Neural cell (in vitro differentiated cells): ENCODE data around the gene PLD2. TPM values are rescaled to one million over a fixed set of nuclear protein-coding genes. Genes with fewer than 3 reads are reported as not detected.

ENCODE experiments used
- H2AFZ ChIP-seq: fragments of 200-600, 300-800 bp; sonication (generic), shearing (Covaris generic); 2 replicates; pipeline ENCODE4 v1.6.0; 2014; ENCODE audit warnings: low read depth, mild to moderate bottlenecking, antibody characterized with exemption, low read length, moderate library complexity
- H3F3A ChIP-seq: fragments of 200-600 bp; shearing (Covaris generic); 2 replicates; pipeline ENCODE4 v1.6.1; 2016; ENCODE audit warnings: mild to moderate bottlenecking, moderate library complexity, mixed read lengths, antibody characterized with exemption, low read length; ENCODE audit not compliant: insufficient read depth, poor library complexity, severe bottlenecking
- H3K27ac ChIP-seq: fragments of 200-600, 300-800 bp; sonication (generic), shearing (Covaris generic); 2 replicates; pipeline ENCODE4 v1.5.1; 2014; ENCODE audit warnings: mild to moderate bottlenecking, low read length, moderate library complexity
- H3K27me3 ChIP-seq: fragments of 300-800, 200-600 bp; sonication (generic), shearing (Covaris generic); 2 replicates; pipeline ENCODE4 v1.6.0; 2014; ENCODE audit warnings: mild to moderate bottlenecking, low read depth, low read length, moderate library complexity; ENCODE audit not compliant: insufficient read depth
- H3K36me3 ChIP-seq: fragments of 300-800, 200-600 bp; sonication (generic), shearing (Covaris generic); 2 replicates; pipeline ENCODE4 v1.5.1; 2014; ENCODE audit warnings: mild to moderate bottlenecking, antibody characterized with exemption, low read length, moderate library complexity; ENCODE audit not compliant: insufficient read depth
- H3K4me2 ChIP-seq: fragments of 300-800, 200-600 bp; sonication (generic), shearing (Covaris generic); 2 replicates; pipeline ENCODE4 v1.6.0; 2014; ENCODE audit warnings: mild to moderate bottlenecking, low read length
- H3K4me3 ChIP-seq: fragments of 300-800, 200-600 bp; sonication (generic), shearing (Covaris generic); 2 replicates; pipeline ENCODE4 v1.5.1; 2014; ENCODE audit warnings: mild to moderate bottlenecking, low read length, moderate library complexity
- H3K79me2 ChIP-seq: fragments of 200-600 bp; shearing (Covaris generic); replicated peaks from 2 replicates; pipeline ENCODE4 v1.6.0; 2014; ENCODE audit warnings: mild to moderate bottlenecking, low read length, moderate library complexity; ENCODE audit not compliant: insufficient read depth
- H3K9ac ChIP-seq: fragments of 300-800, 200-600 bp; sonication (generic), shearing (Covaris generic); 2 replicates; pipeline ENCODE4 v1.6.1; 2016; ENCODE audit warnings: mild to moderate bottlenecking, low read length, mixed read lengths
- H3K9me2 ChIP-seq: fragments of 200-600 bp; shearing (Covaris generic); 2 replicates; pipeline ENCODE4 v1.6.1; 2016; ENCODE audit warnings: mild to moderate bottlenecking, low read length, mixed read lengths; ENCODE audit not compliant: insufficient read depth
- H3K9me3 ChIP-seq: fragments of 200-600, 300-800 bp; sonication (generic), shearing (Covaris generic); 2 replicates; pipeline ENCODE4 v1.6.1; 2016; ENCODE audit warnings: mild to moderate bottlenecking, mixed run types, low read length, moderate library complexity, mixed read lengths
- H4K20me1 ChIP-seq: fragments of 200-600 bp; shearing (Covaris generic); 2 replicates; pipeline ENCODE4 v1.6.1; 2016; ENCODE audit warnings: mild to moderate bottlenecking, mixed run types; ENCODE audit not compliant: insufficient read depth
- EP300 ChIP-seq: fragments of 450-650 bp; conservative IDR thresholded peaks from 2 replicates; pipeline ENCODE4 v1.6.1; 2014; ENCODE audit warnings: antibody characterized with exemption, mild to moderate bottlenecking, moderate library complexity; ENCODE audit not compliant: poor library complexity, severe bottlenecking
- EZH2 ChIP-seq: fragments of 200-600, 300-800 bp; shearing (Covaris generic), sonication (generic); IDR thresholded peaks from 2 replicates; pipeline ENCODE4 v1.6.1; 2014; ENCODE audit warnings: antibody characterized with exemption, low read length, borderline replicate concordance, mild to moderate bottlenecking; ENCODE audit not compliant: insufficient read depth, poor library complexity, severe bottlenecking
- MXI1 ChIP-seq: fragments of 450-650 bp; conservative IDR thresholded peaks from 2 replicates; pipeline ENCODE4 v1.6.1; 2014; ENCODE audit warnings: antibody characterized with exemption, mild to moderate bottlenecking; ENCODE audit not compliant: poor library complexity, severe bottlenecking
- POLR2AphosphoS5 ChIP-seq: IDR thresholded peaks from 2 replicates; pipeline ENCODE4 v1.6.1; 2012
- RAD21 ChIP-seq: fragments of 450-650 bp; conservative IDR thresholded peaks from 2 replicates; pipeline ENCODE4 v1.6.1; 2014; ENCODE audit warnings: antibody characterized with exemption, mild to moderate bottlenecking, moderate library complexity
- REST ChIP-seq: IDR thresholded peaks from 2 replicates; pipeline ENCODE4 v1.6.1; 2012; ENCODE audit warnings: borderline replicate concordance
- SMC3 ChIP-seq: fragments of 450-650 bp; conservative IDR thresholded peaks from 2 replicates; pipeline ENCODE4 v1.6.1; 2014; ENCODE audit warnings: antibody characterized with exemption, mild to moderate bottlenecking, moderate library complexity; ENCODE audit not compliant: poor library complexity
- TAF1 ChIP-seq: IDR thresholded peaks from 2 replicates; pipeline ENCODE4 v1.6.1; 2012; ENCODE audit warnings: low read depth
- polyA plus RNA-seq: library from polyadenylated mRNA; depleted of rRNA; stranded (reverse); fragments of >200 nt; gene quantifications from 2 replicates; pipeline ENCODE4 v1.2.3, GENCODE V29; 2014
- TF ChIP-seq, protein P1 (sequence below): fragments of 450-650 bp; IDR thresholded peaks from 2 replicates; pipeline ENCODE4 v1.5.1; 2014; ENCODE audit warnings: antibody characterized with exemption, mild to moderate bottlenecking, moderate library complexity; ENCODE audit not compliant: poor library complexity, severe bottlenecking

Gene PLD2
- polyA plus RNA-seq, 1 donor from 2014 or later = 2.0 TPM

DNA sequence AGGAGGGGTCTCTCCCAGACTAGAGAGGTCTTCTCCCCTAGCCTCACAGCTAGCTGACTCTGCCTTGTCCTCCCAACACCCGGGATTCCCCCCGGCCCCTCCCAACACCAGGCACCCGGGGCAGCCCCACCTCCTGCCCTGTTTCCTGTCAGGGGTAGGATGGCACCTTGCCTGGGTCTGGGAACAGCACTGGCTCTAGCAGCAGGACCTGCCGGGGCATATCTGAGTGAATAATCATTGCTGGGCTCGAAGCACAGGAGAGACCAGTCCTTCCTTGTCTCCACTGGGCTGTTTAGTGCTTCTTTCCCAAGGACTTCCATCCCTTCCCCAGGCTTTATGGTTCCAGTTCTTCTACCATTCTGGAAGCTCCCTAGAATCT lies 51.9 kb downstream of the PLD2 start:
- Histone ChIP-seq H3K9me3 (no peaks in the 10 kb centered on the region), H3K4me2 (no peak overlapping the region), H3K9me2 (no peaks in the 10 kb centered on the region), H3K4me3 (no peak overlapping the region), H3K27me3 (no peaks in the 10 kb centered on the region), H3K9ac (no peak overlapping the region), H3K79me2 (no peaks in the 10 kb centered on the region), H4K20me1 (no peaks in the 10 kb centered on the region), H3K27ac (no peak overlapping the region), H2AFZ (no peak overlapping the region), H3K36me3 (no peaks in the 10 kb centered on the region), H3F3A (no peaks in the 10 kb centered on the region)
- TF ChIP-seq MXI1 (no peak), TAF1 (no peak), RAD21 (no peak), SMC3 (no peak), EZH2 (no peak), POLR2AphosphoS5 (no peak), EP300 (no peak)
- TF ChIP-seq, protein P1, sequence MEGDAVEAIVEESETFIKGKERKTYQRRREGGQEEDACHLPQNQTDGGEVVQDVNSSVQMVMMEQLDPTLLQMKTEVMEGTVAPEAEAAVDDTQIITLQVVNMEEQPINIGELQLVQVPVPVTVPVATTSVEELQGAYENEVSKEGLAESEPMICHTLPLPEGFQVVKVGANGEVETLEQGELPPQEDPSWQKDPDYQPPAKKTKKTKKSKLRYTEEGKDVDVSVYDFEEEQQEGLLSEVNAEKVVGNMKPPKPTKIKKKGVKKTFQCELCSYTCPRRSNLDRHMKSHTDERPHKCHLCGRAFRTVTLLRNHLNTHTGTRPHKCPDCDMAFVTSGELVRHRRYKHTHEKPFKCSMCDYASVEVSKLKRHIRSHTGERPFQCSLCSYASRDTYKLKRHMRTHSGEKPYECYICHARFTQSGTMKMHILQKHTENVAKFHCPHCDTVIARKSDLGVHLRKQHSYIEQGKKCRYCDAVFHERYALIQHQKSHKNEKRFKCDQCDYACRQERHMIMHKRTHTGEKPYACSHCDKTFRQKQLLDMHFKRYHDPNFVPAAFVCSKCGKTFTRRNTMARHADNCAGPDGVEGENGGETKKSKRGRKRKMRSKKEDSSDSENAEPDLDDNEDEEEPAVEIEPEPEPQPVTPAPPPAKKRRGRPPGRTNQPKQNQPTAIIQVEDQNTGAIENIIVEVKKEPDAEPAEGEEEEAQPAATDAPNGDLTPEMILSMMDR = no peak

GRCh38 chr17:4859816-4860625 lies 53.1 kb downstream of the PLD2 start:
- no peaks in the 10 kb centered on the region for H3K9me3 ChIP-seq
- H3F3A ChIP-seq = no peaks in the 10 kb centered on the region
- no peak overlapping the region for H3K4me2 ChIP-seq
- no peaks in the 10 kb centered on the region for H4K20me1 ChIP-seq
- no peaks in the 10 kb centered on the region for H3K27me3 ChIP-seq
- no peaks in the 10 kb centered on the region for H3K9me2 ChIP-seq
- H3K27ac ChIP-seq = no peak overlapping the region
- no peak overlapping the region for H3K9ac ChIP-seq
- no peaks in the 10 kb centered on the region for H3K79me2 ChIP-seq
- H3K4me3 ChIP-seq = no peak overlapping the region
- TF ChIP-seq EZH2 (no peak), POLR2AphosphoS5 (no peak), EP300 (no peak), REST (no peak), SMC3 (no peak), RAD21 (no peak), MXI1 (no peak), TAF1 (no peak)
- TF ChIP-seq, protein P1 = no peak
- no peaks in the 10 kb centered on the region for H3K36me3 ChIP-seq
- no peak overlapping the region for H2AFZ ChIP-seq
